ENCODE measurements around the gene NFASC.
A peak's percentile ranks its signal among the peaks of the same experiment; 100 is the strongest.

Gene NFASC

DNA sequence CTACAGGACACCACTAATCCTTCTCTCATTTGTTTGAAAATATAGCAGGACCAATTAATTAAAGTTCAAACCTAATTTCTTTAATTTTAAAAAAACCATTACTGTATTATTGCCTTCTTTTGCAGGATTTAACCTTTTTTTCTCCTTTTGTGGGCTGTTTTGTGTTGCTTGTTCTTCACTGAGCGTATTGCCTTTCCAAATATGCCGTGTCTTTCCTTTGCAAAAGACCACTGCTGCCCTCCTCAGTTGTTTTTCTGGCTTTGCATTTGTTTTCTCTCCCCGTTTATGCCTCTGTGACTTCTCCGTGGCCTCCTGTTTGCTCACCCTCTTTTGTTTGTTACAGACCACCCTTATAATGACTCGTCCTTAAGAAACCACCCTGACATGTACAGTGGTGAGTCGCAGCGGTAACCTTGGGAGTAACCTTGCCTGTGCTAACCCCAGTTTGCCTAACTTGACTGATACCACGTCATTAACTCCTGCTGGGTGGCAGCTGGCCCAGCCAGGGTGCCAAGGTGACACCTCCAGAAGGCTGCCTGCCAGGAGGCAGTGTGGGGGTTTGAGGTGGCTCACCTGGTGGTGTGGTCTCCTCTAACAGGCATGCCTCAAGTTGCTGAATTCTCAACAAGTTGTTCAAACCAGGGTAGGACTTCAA is 91.2 kb downstream of the NFASC start:
- no peak for DNase-seq

DNA sequence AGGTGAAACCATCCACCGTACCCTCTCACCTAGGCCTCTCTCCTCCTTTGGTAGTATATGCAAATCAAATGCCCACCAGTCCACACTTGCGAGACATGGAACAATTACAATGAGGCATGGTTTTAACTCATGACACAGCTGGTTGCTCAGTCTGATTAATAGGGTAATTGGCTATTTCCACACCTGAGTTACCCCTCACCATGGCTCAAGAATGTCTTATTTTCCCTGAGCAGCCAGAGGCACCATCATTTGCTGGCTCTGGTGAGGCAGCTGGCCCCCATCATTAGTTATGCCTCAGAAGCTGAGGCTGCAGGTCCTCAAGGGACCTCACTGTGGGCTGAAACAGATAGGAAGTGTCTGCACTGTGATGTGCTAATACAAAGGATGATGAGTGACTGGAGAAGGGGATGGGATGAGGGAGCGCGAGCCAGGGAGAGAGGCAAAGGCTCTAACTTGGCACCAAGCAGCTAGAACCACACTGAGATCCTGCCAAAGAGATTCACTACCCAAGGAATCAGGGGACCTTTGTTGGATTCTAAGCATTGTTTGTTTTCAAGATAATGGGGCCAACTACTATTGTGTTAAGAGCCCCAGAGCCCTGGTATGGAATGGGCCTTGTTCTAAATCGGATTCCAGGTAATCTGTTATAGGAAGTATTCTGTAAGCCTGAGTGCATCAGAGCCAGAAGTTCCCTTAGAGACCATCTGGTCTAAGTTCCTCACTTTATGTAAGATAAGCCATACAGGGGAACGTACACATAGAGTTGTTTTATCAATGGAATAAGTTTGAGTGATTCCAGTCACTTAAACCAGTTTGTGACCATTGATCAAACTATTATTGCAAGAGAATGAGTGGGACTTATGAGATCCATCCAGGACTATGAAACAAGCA is 92.3 kb downstream of the NFASC start:
- no peak for DNase-seq

DNA sequence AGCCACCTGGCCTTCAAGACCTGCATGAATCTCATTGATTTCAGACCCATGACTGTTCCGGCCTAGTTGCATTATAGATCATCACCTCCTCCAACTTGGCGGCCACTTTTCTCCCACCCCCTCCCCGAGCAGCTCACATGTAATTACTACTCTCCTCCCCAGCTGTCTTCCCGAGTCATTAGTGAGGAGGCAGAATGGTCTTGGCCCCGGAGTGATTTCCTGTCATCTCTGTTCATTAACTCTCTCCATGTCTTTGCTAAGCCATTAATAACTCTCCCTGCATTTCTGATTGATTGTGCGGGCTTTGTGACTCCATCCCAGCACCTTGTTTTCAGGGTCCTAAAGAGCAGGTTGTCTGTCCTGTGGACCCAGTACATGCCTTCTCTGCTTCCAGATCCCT is 96.8 kb downstream of the NFASC start:
- DNase-seq: no peak

DNA sequence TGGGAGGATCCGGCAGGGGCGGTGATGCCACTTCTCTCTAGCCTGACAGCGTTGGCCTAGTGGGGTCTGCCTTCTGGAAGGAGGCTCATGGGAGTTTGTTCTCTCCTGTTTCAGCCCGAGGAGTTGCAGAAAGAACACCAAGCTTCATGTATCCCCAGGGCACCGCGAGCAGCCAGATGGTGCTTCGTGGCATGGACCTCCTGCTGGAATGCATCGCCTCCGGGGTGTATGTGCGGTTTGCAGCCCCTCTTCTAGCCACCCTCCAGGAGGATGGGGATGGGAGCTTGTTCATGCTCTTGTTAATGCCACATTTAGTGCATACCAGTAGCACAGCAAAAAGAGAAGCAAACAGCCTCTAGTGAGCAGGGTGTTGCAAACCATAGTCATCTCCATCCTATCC is 97.5 kb downstream of the NFASC start:
- no peak for DNase-seq

DNA sequence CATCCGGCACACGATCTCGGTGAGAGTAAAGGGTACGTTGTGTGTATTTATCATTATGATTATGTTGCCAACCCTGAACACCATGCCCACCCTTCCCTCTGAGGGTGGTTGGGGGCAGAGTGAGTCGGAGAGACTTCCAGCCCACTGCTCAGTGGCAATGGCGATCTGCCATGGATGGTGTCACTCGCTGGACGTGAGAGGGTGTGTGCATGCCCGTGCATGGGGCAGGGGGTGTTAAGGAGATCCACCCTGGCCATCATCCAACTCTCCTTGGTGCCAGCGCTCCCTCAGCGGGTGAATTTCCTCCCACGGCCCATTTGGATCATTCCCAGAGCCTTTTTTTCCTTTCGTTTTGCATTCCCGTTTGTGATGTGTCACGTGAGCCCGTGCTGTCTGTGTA is 98.3 kb downstream of the NFASC start:
- no peak for DNase-seq

DNA sequence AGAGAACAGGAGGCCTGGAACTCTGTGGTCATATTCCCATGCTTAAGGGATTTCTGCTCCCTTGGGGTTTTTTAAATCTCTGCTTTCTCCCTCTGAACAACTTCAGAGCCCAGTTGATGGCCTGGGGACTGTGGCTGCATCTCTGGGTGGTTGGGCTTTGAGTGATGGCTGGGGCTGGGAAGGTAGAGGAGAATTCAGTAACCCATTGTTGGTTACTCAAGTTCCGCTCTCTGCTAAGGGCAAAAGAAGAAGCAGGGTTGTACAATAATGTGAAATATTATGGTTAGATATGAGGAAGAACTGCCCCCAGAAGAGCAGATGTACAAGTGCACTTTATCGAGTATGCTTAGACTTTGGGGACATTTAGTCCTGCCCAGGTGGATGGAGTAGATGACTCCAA is 100.3 kb downstream of the NFASC start:
- no peak for DNase-seq

DNA sequence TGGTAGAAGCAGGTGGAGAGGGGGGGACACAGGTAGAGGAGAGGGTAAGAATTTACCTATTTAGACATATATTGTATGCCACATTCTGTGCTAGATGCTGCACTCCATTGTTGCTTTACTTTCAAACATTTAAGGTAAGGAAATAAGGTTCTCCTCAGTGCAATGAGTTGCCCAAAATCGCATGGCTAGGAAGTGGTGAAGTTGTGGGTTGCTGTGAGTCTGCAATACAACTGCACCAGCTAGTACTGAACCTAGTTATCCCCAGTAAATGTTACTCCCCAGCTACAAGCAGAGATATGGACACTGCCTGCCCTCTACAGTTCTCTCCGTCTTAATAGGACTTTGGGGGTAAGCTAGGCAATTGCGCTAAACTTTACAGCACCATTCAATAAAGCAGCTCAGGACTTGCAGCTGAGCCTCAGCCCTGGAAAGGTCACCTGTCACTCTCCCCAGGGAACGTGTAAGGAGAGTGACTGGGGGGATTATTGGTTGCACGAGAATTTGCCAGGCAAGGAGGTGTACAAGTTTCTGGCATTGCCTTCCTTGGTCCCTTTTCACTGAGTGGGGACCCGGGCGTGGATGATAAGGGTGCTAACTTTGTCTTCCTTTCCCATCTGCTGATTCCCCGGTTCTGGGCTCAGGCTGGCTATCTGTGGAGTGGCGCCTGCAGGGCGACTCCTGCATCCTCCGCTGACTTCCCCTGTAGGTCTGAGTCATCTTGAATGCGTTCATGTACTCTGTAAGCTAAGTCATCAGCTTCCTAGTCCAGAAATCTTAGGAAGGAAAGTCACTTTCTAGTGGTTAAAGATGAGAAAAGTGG is 101.1 kb downstream of the NFASC start:
- peak; percentile 72 for DNase-seq

DNA sequence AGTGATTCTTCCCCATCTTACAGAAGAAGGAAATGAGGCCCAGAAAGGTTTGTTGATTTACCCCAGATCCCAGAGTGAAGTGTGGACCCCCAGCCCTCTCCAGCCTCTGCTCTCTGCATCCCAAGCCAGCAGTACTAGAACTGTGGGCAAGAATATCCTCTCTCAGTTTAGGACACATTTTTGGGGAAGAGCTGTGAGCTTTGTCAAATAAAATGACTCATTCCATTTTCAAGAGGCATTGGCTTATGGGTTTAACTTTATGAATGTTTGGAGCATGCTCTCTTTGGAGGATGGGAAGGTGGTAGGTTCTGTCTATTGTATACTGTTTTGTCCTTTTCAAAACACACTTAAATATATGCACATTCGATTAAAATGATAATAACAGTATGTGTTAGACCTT is 101.8 kb downstream of the NFASC start:
- no peak for DNase-seq

DNA sequence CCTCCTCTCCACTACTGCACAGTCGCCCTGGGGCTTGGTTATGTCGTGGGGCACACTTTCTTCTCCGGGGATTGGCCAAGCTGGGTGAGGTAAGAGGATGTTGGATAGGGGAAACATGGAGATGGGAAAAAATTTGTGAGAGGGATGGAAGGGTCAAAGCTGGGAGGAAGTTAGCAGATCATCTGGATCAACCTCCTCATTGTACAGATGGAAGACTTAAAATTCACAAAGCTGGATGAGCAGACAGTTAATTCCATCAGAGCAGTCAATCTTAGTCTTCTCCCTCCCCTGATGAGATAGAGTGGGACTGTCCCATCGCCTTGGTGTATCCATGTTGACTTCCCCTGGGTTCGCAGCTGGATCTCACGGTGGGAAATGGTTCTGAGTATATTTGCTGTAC is 102.8 kb downstream of the NFASC start:
- no peak for DNase-seq

DNA sequence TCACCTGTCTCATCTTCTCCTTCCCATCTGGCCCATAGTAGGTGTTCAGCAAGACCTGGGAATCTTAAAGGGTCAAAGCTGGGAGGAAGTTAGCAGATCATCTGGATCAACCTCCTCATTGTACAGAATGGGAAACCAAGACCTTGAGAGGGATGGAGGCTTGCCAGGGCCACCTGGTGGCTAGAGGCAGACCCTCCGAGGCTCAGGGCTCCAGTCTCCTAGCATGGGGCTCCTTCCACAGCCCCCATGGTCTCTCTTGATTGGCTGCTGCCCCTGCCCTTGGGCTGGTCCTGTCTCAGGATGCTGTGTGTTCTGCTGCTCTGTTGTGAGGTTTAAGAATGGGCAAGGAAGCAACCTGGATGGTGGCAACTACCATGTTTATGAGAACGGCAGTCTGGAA is 103.7 kb downstream of the NFASC start:
- no peak for DNase-seq

DNA sequence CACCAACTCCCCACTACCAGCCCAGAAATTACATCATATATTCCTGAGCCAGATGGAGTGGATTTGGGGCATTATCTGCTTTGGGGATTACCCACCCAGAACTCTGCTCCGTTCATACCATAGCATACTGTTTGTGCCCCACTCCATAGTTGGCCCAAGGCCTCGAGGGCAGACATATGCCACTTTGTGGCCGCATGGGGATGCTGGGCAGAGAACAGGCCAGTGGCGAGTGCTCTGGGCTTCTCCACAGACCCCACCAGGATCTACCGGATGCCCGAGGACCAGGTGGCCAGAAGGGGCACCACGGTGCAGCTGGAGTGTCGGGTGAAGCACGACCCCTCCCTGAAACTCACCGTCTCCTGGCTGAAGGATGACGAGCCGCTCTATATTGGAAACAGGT is 104.4 kb downstream of the NFASC start:
- no peak for DNase-seq

DNA sequence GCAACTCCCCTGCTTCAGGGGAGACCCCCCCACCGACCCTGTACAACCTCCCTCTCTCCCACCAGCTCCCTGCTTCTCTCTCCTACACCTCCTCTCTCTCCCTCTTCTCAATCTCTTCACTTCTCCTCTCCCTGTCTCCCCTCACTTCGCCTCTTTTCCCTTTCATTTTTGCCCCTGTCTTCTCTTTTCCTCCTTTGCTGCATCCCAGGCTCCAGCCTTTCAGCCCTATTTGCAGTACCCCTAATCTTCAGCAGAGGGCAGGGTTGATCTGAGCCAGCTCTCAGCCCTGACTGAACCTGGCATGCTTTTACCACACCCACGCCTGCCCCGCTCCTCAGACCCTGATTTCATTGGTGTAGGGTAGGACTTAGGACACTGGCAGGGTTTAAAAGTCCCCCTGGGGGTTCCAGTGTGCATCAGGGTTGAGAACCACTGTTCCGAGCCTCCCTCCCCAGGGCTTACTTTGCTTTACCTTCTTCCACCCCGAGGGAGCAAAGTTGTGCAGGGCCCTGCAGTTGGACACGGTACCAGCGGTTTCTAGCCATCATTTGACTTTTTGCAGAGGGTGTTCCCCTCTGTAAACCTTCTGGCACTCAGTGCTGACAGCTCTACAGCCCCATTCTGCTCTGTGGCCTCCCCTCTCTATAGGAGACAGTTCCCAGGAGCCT is 105.0 kb downstream of the NFASC start:
- DNase-seq: peak; percentile 66

DNA sequence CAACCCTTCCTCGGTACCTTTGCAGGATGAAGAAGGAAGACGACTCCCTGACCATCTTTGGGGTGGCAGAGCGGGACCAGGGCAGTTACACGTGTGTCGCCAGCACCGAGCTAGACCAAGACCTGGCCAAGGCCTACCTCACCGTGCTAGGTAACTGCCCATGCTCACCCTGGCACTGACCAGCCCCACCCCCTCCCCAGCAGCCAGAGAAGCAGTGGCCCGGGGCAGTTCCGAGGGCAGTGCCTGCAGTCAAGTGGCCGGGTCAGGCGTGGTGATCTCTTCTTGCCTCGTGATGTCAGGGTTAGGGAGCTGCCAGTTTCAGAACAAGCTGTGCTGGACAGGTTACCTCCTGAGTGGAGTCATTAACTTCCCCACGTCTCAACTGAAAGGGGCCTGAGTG is 106.0 kb downstream of the NFASC start:
- no peak for DNase-seq

DNA sequence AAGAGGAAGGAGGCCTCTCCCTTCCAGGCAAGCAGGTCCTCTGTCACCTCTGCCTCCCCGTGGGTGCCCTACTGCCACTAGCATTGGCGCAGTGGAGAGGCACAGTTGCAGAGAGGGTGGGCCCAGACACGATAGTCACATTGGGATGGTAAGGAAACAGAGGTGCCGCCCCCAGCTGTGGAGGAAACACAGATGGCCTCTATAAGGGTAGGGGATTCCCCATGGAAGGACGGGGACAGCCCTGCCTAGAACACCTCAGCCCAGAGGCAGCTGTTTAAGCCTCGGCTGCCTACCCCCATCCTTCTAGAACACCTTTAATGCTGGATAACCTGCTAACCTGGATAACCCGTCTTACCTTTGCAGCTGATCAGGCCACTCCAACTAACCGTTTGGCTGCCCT is 106.7 kb downstream of the NFASC start:
- DNase-seq: no peak

DNA sequence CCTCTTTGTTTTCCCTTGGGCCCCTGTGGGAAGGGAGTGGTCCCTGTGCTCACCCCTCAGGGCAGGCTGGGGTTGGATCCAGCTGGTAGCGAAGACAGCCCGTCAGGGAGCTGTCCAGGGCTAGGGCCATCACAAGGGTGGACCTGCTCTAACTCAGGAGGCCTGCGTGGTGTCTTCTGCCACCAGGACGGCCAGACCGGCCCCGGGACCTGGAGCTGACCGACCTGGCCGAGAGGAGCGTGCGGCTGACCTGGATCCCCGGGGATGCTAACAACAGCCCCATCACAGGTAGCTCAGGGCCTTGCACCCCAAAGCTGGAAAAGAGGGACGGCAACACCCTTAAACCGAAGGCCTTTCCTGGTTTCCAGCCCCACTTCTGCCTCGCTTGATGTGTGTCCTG is 108.1 kb downstream of the NFASC start:
- DNase-seq: no peak

DNA sequence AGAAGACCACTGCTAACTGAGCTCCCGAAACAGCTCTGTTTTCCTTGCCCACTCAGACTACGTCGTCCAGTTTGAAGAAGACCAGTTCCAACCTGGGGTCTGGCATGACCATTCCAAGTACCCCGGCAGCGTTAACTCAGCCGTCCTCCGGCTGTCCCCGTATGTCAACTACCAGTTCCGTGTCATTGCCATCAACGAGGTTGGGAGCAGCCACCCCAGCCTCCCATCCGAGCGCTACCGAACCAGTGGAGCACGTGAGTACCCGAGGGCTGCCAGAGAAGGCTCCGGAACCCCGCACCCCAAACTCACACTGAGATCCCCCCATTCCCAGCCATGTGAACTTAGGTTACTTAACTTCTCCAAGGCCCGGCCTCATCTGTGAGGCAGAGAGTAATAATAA is 108.6 kb downstream of the NFASC start:
- no peak for DNase-seq

DNA sequence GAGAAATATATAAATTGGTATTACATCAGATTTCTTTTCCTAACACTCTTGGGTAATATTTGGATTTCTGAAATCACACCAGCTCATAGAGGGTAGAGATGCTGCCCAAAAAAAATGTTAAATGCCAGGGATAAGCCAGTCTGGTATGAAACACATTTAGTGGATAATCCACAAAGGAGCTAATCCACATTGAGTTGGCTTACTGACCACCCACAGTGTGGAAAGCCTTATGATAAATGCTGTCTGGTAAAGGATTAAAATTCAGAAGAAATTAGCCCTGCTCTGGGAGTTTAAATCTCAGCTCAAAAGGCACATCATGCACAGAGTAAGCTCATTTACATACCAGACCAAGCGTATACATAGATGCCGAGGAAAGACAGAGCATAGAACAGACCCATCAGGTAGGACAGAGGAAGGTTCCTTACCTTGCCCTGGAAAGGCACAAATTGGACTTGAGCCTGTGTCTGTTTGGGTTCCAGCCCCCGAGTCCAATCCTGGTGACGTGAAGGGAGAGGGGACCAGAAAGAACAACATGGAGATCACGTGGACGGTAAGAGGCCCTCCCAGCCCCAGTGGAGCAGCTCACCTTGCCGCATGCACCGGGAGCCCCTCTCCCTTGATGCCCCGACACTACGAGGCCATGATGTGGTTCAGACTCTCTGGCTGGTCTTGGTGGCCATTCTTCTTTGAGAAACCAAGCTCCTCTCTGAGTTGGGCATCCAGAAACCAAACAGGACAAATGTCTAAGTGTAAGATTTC is 109.4 kb downstream of the NFASC start:
- DNase-seq: no peak

DNA sequence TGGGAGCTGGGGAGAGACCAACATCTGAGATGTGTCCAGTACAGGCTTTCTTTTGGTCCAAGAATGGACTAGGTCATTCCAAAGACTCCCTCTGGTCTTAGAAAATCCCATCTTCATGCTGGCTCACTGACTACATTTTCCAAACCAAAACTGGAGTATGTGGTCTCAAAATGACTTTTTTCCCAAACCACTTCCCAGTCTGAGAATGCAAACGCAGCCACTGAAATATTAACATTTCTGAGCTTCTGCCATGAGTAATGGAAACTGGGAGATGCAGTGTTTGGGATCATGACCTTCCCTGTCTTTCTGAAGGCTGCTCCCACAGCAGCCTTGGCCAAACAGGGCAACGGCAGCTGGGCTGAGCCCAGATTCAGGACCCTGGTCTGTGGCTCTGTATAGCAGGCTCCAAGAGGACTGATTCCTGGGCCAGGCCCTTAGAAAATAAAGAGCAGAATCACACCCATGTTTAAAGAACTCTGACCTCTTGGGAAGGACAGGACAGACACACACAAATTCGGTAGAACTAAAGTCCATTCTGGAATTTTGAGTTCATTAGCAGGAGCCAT is 110.3 kb downstream of the NFASC start:
- no peak for DNase-seq

DNA sequence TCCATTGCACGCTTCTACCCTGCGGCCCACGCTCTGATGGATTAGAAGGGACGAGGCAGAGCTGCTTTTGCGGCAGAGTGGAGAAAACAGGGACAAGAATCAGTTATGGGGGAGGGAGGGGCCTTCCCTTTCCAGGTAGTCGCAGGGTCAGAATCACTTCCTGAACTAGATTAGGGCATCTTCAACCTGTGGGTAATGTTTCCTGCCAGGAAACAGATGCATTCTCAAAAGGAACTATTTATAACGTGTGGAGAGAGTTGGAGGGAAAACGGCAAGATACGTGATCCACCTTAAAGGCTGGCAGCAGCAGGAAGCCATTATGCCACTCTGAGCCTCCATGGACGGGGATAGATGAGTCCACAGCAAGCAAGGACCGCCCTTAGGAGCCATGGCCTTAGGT is 112.5 kb downstream of the NFASC start:
- no peak for DNase-seq

DNA sequence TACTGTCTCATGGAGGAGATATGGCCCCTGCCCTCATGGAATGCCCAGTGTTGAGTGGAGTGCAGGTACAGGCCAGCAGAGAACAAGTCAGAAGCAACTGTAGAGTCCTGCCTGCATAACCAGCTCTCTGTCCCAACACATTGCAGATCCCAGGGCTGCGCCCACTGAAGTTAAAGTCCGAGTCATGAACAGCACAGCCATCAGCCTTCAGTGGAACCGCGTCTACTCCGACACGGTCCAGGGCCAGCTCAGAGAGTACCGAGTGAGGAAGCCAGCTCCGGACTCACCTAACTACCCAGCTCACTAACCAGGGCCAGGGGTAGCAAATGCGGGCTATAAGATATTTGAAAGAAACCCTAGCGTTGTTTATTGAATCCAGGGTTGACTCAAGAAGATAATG is 113.2 kb downstream of the NFASC start:
- no peak for DNase-seq

DNA sequence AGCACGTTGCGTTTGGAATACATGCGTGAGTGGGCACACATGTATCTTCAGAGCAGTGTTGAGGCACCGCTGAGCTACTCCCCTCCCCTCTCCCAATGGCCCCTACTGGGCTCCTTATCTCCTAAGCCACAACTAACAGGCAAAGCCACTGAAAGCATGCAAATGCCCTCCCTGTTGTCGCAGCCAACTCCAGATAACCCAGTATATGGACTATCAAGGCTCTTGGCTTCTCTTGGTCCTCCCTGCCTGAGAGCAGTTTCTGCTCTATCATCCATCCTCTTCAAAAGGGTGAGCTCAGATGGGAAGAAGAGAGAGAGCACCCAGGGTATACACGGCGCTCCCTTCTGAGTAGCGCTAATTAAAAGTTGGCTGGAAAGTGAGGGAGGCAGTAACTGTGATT is 113.8 kb downstream of the NFASC start:
- DNase-seq: peak; percentile 98

DNA sequence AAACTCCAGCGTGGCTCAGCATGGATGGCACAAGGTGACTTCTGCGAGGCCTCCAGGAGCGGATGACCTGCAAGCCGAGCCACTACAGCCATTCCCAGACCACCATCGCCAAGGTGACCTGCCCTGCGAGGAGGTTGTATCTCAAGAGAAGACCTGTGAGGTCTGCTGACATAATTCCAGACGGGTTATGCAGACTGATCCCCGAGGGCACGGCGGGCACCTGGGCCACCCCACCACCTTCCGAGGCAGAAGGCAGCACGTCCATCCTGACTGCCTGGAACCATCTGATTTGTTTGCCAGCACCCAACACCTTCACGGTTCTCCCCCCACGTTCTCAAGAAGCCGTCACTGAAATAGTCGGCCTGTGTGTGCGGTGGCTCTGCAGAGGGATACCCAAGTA is 115.5 kb downstream of the NFASC start:
- no peak for DNase-seq

Measured in hematopoietic multipotent progenitor cell treated with erythropoietin and hydrocortisone succinate and interleukin-3 and kit ligand, for 8 days (in vitro differentiated cells).